ENCODE data around the gene EFNA1. TPM values are rescaled to one million over a fixed set of nuclear protein-coding genes. Genes with fewer than 3 reads are reported as not detected.

EFNA1 gene
- total RNA-seq, 2 experiments from 2014 or later = not detected

DNA sequence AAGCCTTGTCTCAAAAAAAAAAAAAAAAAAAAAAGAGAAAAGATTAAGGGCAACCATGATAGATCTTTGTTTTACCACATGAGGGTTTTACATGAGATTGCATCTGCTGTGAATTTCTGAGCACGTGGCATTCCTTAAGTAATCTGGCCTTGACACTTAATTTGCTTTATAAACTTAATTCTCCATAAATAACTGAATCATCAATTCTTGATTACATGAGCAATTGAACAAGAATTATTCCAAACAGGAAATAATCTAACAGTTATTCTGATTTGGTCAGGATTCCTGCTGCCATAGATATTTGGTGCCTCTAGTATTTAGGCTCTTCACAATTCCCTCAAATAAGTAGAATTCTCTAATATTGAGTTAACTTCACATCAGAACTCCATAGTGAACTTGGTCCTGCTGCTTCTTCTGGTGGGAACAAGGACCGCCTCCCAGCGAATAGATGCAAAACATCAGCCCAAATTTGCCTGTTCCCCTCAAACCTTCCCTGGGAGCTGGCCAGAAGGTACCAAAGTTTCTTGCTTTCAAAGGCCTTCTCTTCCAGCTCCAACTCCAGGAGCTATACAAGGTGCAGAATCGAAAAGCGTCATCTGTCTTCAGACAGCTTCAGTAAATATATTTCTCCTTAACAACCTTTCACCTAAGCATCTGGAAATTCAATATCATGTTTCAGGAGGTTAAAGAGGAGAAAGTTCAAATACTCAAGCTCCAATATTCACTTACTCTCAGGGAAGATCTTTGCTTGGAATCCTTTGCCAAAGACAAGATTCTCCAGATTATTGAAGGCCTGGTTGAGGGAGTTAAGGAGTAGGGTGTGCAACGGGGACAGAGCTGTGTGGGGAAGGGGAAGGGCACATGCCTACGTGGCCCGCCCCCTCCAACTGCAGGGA lies 44.4 kb downstream of the EFNA1 start:
- Histone ChIP-seq H4K20me1 (ENCODE audit: insufficient read depth, low read length) (no peaks in the 10 kb centered on the region), H3K4me3 (ENCODE audit: low read depth, low read length, poor library complexity, severe bottlenecking) (peak overlapping the region; percentile 82), H3K27ac (ENCODE audit: low read depth, low read length, poor library complexity, severe bottlenecking) (peak overlapping the region; percentile 64), H3K9me3 (ENCODE audit: low read length) (no peaks in the 10 kb centered on the region), H3K4me2 (ENCODE audit: low read length) (peak overlapping the region; percentile 91), H2AFZ (ENCODE audit: low read length) (peak overlapping the region; percentile 90; the same call in 1 of the 2 replicates), H3K36me3 (ENCODE audit: insufficient read depth, low read length) (peaks cover 18% of the 10 kb centered on the region; the same call in 1 of the 2 replicates), H3K9me2 (ENCODE audit: insufficient read depth, low read length) (no peaks in the 10 kb centered on the region), H3K79me2 (ENCODE audit: insufficient read depth, low read depth, low read length) (peaks cover 14% of the 10 kb centered on the region; the same call in 1 of the 2 replicates), H3K4me1 (ENCODE audit: insufficient read depth, low read length, poor library complexity, severe bottlenecking) (peaks cover 45% of the 10 kb centered on the region)
- TF ChIP-seq, protein P1, sequence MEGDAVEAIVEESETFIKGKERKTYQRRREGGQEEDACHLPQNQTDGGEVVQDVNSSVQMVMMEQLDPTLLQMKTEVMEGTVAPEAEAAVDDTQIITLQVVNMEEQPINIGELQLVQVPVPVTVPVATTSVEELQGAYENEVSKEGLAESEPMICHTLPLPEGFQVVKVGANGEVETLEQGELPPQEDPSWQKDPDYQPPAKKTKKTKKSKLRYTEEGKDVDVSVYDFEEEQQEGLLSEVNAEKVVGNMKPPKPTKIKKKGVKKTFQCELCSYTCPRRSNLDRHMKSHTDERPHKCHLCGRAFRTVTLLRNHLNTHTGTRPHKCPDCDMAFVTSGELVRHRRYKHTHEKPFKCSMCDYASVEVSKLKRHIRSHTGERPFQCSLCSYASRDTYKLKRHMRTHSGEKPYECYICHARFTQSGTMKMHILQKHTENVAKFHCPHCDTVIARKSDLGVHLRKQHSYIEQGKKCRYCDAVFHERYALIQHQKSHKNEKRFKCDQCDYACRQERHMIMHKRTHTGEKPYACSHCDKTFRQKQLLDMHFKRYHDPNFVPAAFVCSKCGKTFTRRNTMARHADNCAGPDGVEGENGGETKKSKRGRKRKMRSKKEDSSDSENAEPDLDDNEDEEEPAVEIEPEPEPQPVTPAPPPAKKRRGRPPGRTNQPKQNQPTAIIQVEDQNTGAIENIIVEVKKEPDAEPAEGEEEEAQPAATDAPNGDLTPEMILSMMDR (conservative IDR thresholded peaks at IDR 0.05; ENCODE audit: low read length) = no peak
- no peak for TF ChIP-seq EZH2phosphoT487 (IDR thresholded peaks at IDR 0.05; ENCODE audit: borderline replicate concordance, low read depth, low read length)
- BruUV-seq (replicated peaks) = TSS peak; percentile 78
- CTCF ChIA-PET (ENCODE audit: unreplicated experiment) = interaction anchor here (0.7 to 1.8 kb wide), 4 partner anchors 13 to 80 kb away, joined by 3 to 12 read pairs (median 4); no protein-coding TSS in a partner anchor
- DNase-seq (ENCODE audit: low spot score) = no peak
- intact Hi-C loops (cut with micrococcal nuclease; ENCODE audit: unreplicated experiment) = loop anchor here (2.0 kb wide), 1 partner anchor 31 kb away; the partner anchor contains the start of gene DPM3
- POLR2A ChIA-PET = interaction anchor here (0.6 to 2.0 kb wide), 10 partner anchors 12 to 94 kb away, joined by 3 to 8 read pairs (median 4); no protein-coding TSS in a partner anchor

DNA sequence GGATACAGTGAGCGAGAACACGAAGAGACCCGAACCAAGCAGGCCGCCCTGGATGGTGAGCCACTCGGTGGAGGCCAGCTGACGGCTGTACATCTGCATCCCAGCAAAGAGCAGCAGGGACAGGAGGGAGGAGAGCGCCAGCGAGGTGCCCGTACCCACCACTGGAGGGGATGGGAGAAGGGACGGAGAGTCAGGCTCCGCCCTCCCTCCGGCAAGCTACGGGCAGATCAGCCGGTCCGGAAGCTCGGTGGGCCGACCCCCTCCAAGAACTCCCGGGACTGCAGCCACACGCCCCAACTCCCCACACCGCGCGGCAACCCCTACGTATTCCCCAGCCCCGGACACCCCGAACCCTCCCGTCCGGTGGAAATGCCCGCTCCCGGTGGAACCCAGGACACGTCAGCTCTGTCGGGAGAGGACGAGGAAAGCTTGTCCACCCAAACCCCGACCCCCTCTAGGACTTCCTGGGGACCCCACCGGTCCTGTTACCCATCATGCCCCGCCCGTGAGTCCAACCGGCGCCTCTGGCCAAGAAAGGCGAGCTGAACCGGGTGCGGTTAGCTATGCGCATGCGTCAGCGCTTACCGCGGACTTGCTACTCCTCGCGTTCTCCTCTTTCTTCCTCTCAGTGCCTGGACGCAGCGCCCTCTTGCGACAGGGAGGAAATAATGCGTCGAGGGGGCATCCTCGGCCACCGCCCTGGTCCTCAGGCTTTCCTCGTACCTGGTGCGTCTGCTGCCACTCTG lies 45.2 kb downstream of the EFNA1 start, which contains the start of gene KRTCAP2:
Gene KRTCAP2, minus strand, starts transcription at position 573 of the 746 bp plus-strand sequence. Its CDS starts 80 bp downstream, at position 493.
- Histone ChIP-seq H2AFZ (ENCODE audit: low read length) (peak within 1 kb of the TSS; percentile 90), H3K79me2 (ENCODE audit: insufficient read depth, low read depth, low read length) (peaks cover 14% of the 10 kb centered on the region; the same call in 1 of the 2 replicates), H3K36me3 (ENCODE audit: insufficient read depth, low read length) (peaks cover 18% of the 10 kb centered on the region; the same call in 1 of the 2 replicates), H4K20me1 (ENCODE audit: insufficient read depth, low read length) (no peaks in the 10 kb centered on the region), H3K4me2 (ENCODE audit: low read length) (peak within 1 kb of the TSS; percentile 91), H3K4me3 (ENCODE audit: low read depth, low read length, poor library complexity, severe bottlenecking) (peak within 1 kb of the TSS; percentile 82), H3K9me2 (ENCODE audit: insufficient read depth, low read length) (no peaks in the 10 kb centered on the region), H3K9me3 (ENCODE audit: low read length) (no peaks in the 10 kb centered on the region), H3K27ac (ENCODE audit: low read depth, low read length, poor library complexity, severe bottlenecking) (peak within 1 kb of the TSS; percentile 64), H3K4me1 (ENCODE audit: insufficient read depth, low read length, poor library complexity, severe bottlenecking) (peaks cover 37% of the 10 kb centered on the region)
- POLR2A ChIA-PET = interaction anchor here (0.6 to 2.0 kb wide), 11 partner anchors 12 to 135 kb away, joined by 3 to 8 read pairs (median 4); no protein-coding TSS in a partner anchor
- TF ChIP-seq, protein P1 (conservative IDR thresholded peaks at IDR 0.05; ENCODE audit: low read length) = peak; percentile 92
- no peak for TF ChIP-seq EZH2phosphoT487 (IDR thresholded peaks at IDR 0.05; ENCODE audit: borderline replicate concordance, low read depth, low read length)
- DNase-seq (ENCODE audit: low spot score) = peak; percentile 98
- BruUV-seq (replicated peaks) = no TSS peak
- intact Hi-C loops (cut with micrococcal nuclease; ENCODE audit: unreplicated experiment) = loop anchor here (1.0 to 2.0 kb wide), 2 partner anchors 32 to 54 kb away; partner anchors contain the start of gene DPM3
- CTCF ChIA-PET (ENCODE audit: unreplicated experiment) = interaction anchor here (0.7 to 1.8 kb wide), 7 partner anchors 12 to 151 kb away, joined by 3 to 12 read pairs (median 3); partner anchors contain the start of gene THBS3

Data from OCI-LY7 (cell line).